Measurements from ENCODE around the gene ADGRL3.

- TF ChIP-seq CTCF (IDR thresholded peaks at IDR 0.05), result no peak
- TF ChIP-seq POLR2A (IDR thresholded peaks at IDR 0.05), result no peak
These were observed 475.3 kb downstream of the ADGRL3 start for GRCh38 chr4:61675464-61675863.

All from adrenal gland (tissue), 5 donors.